Activated CD4-positive, alpha-beta T cell treated with anti-CD3 and anti-CD28 coated beads, Interleukin-2, amount 50 U/mL, for 24 hours (primary cell): ENCODE results near the gene KRTAP10-5.
"Not testable (repeated sequence)": the region's sequence is repeated elsewhere in the genome, so short reads cannot be mapped to it uniquely, and the experiment has no call there.

Source experiments
- DNase-seq, 2 donors: peaks; one replicate each; pipeline ENCODE4 v3.0.0-alpha.2; 2020; ENCODE audit warnings: low read depth in 1 of 2, low spot score in 1 of 2

The KRTAP10-5 gene

DNA sequence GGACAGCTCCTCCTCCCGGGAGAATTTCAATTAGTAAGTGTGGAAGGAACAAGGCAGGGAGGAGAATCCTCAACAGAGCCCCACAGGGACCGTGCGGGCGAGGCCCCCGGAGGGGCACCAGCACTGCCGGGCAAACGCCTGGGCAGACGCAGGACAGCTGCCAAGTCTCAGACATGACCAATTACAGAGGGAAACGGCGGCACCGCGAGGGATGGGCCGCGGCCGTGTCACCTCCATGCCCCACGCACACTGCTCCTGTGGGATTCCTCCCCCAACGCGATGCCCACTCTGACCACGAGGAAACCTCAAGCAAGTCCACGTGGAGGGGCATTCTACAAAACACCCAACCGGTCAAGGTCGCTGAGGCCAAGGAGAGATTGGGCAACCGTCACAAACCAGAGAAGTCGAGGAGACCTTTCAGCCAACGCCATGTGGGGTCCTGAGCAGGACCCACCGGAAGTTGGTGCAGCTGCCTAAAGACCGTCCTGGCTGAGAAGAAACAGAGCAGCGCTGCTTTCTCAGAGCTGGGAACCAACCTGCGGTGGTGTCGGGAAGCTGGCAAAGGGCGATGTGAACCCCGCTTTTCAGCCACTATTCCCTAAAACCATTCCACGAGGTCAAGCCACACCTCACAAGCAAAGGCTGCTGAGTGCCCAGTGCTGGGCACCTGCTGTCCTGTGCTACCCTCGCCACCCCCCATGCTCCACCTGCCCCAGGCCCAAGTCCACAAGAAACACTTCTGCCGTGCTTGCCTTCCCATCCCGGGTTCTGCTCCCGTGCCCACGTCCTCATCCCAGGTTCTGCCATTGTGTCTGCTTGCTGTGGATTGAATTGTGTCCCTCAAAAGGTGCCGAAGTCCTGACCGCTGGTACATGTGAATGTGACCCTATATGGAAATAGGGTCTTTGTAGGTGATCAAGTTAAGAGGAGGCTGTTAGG lies 8.3 kb downstream of the KRTAP10-5 start:
- no peak for DNase-seq

GRCh38 chr21:44571296-44571695 lies 9.1 kb downstream of the KRTAP10-5 start:
- DNase-seq, result no peak

DNA sequence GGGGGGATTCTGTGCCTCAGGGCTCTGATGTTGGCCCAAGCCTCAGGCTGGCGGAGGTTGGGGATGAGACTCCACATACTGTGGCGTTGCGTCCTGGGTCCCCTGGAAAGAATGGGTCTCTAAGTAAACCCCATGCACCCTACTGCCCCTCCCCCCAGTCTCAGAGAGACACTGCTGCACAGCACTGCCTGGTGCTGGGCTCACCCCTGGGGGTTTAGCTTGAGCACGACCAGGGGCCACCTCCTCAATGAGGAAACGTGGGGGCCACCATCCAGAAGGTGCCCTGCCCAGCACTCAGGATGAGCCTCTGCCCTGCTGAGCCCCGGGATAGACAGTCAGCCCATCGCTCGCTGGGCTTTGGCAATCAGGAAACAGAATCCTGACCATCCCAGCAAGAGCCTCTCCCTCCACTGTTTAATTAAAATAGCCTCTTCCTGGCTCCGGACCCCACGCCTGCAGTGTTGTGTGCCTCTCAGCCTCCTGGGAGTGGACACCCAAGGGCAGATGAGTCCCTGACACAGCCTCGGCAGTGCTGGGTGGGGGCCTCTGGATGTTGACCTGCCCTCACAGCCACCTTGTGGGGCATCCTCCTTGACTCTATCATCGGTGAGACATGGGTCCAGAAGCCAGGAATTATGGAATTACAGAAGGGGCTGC lies 10.4 kb downstream of the KRTAP10-5 start:
- DNase-seq, result no peak

DNA sequence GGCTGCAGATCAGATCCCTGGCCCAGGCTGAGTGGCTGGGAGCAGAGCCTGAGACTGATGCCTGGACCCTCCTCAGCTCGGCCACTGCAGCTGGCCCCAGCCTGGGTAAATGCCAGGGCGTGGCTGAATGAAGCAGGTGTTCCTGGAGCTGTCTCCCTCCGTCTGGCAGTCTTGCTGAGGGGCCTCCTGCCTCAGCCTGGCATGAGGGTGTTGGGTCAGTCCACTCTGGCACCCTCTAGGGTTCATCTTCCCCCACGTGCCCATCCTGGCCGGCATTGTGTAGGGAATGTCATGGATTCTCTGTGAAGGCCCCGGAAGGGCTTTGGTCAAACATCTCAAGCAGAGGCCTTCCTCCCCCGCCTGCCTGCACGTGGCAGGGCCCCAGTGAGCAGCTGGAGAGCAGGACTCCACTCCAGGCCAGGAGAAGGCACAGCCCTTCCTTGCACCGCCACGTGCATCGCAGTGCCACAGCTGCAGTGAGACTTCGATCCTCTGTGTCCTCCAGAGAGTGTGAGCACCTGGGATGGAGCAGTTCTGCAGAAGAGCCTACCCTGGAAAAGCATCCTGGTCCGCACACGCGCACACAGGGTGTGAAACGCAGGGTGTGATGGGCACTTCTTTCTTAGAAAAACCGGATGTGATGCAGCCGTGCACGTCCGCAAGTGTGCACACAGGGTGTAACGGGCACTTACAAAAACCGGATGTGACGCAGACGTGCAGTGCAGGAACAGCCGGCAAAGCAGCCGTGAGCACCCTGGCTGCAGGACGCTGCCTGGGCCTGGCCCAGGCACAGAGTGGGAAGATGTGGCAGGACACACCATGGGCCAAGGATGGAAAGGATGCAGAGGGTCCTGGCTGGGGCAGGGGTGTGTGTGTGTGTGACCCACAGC lies 11.5 kb downstream of the KRTAP10-5 start:
- DNase-seq, result no peak

- no peak for DNase-seq
Observed at GRCh38 chr21:44568261-44568660, 12.1 kb downstream of the KRTAP10-5 start.

GRCh38 chr21:44567481-44568171 lies 12.8 kb downstream of the KRTAP10-5 start:
- DNase-seq, result no peak

DNA sequence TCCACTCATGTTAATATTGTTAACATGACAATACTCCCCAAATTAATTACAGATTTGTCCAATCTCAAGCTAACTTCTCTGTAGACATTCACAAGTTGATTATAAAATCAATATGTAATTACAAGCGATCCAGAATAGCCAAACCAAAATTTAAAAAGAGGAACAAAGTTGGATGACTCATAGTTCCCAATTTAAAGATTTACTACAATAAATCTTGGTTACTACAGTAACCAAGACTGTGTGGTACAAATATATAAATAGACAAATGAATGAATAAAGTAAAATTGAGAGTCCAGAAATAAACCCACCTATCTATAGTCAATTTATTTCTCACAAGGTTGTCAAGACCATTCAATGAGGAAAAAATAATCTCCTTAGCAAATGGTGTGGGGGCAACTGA lies 14.0 kb downstream of the KRTAP10-5 start:
- DNase-seq, result no peak

DNA sequence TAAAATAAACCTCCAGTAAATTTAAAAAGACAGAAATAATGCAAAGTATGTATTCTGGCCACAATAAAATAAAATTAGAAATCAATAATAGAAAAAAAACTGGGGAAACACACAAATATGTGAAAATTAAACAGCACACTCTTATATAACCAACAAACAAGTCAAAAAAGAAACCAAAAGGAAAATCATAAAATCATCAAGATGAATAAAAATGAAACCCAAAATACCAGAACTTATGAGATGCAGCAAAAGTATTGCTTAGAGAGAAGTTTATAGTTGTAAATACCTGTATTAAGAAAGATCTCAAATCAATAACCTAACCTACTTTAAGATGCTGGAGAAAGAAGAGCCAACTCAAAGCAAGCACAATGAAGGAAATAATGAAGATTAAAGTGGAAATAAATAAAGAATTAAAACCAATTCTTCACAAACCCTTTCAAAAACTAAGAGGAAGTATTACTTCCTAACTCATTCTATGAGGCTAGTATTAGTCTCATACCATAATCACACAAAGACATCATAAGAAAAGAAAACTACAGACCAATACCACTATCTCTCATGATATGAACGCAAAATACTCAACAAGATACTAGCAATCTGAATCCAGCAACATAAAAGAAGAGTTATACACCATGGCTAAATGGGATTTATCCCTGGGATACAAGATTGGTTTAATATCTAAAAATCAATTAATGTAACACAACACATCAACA lies 15.4 kb downstream of the KRTAP10-5 start:
- no peak for DNase-seq

DNA sequence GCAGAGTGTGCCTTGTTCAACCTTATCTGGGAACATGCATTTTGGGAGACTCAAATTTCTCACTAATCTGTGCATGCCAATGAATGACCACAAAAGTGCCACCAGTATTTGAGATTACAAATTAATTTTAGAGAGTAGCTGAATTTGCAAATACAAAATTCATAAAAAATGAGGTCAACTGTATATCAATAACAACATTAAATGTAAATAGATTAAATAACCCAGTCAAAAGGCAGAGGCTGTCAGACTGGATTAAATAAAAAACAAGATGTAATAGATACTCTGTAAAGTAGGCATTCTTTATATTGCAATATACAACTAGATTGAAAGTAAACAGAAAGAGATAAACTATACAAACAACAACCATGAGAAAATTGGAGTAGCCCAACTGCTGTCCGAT lies 16.3 kb downstream of the KRTAP10-5 start:
- DNase-seq, result no peak

DNA sequence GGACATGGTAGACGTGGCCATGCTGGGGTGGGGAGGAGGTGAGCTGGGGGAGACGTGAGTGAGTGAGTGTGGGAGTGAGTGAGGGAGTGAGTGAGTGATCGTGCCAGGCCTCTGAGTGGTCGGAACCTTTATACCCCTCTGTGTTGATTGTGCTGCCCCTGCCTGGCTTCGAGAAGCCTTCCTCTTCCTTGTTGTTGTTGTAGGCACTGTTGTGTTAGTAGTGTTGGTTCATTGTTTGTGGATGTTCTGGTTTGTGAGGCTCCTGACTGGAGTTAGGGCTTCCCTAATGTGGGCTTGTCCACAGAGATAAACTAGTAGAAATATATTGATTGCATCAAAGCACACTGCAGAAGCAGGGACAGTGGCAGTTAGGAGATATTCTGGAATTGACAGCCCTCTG lies 21.7 kb downstream of the KRTAP10-5 start, which contains the start of gene KRTAP10-3:
TSS of gene KRTAP10-3 (minus strand) at position 101 of the 400 bp plus-strand sequence. CDS start at position 21, 80 bp downstream.
- no peak for DNase-seq

DNA sequence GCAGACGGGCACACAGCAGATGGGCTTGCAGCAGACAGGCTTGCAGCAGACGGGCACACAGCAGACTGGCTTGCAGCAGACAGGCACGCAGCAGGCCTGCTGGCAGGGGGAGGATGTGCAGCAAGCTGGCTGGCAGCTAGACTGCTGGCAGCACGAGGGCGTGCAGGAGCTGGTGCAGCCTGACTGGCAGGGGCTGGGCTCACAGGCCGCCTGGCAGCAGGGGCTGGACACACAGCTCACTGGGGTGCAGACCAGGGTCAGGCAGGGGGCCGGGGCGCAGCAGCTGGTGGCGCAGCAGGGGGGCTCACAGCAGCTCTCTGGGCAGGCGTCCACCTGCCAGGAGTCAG lies 22.1 kb downstream of the KRTAP10-5 start:
- not testable (repeated sequence) for DNase-seq

DNA sequence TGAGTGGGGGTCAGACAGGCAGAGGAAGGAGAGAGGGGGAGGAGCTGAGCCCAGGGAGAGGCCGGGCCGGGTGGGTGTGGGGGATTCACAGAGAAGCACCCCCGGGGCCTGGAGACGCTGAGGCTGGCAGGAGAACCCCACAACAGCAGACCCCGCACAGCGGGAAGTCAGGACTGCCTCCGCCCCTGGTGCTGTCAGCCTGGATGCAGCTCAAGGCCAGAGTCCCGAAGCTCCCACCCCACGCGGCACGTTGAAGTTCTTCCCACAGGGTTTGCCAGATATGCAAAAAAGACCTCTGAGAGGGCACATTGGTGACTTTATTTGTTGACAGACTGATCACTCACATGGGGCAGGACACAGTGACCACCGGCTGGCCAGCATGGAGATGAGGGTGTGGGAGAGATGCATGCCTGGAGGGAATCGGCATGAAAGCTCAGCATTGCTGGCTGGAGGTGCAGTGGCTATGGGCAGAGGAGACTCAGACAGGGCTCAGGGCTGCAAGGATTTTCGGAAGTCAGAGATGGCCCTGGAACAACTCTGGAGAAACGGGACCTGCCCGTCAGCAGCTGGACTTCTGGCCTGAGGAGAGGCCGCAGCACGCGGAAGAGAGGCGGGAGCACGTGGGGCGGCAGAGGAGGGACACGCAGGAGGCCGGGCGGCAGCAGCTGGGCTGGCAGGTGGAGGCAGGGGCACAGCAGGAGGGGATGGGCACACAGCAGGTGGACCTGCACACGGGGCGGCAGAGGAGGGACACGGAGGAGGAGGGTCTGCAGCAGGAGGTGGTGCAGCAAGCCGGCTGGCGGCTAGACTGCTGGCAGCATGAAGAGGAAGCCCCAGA lies 22.7 kb downstream of the KRTAP10-5 start:
- no peak for DNase-seq

- DNase-seq, result no peak
Observed at GRCh38 chr21:44556879-44557278, 23.5 kb downstream of the KRTAP10-5 start.

DNA sequence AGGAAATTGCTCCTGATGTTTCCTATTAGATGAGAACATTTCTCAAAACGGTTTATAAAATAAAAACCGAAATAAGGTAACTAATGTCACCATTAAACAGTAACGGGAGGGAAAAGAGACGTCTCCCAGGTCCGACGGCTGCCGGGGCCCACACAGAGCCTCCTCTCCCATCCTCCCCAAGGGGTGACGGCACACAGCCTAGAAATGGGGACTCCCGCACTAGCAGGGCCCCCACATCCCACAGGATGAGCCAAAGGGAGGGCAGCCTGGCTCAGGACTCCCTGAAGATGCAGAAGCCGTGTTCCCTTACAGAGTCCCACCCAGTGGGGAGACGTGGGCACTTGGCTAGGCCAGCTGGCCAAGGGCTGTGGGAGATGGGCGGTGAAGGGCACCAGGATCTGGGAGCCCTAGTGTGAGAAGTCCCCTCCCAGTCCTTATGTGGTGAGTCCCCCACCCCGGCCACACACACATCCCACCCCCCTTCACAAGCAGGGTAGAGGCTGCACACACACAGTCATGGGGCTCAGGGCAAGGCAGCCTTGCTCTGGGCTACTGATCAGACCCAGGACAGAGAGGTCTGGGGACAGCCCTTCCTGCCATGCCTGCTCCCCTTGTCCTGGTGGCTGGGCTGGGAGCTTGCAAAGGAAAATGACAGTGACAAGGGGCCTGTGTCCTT lies 25.1 kb downstream of the KRTAP10-5 start:
- DNase-seq, result no peak

- no peak for DNase-seq
Observed at GRCh38 chr21:44552681-44553080, 27.7 kb downstream of the KRTAP10-5 start.

DNA sequence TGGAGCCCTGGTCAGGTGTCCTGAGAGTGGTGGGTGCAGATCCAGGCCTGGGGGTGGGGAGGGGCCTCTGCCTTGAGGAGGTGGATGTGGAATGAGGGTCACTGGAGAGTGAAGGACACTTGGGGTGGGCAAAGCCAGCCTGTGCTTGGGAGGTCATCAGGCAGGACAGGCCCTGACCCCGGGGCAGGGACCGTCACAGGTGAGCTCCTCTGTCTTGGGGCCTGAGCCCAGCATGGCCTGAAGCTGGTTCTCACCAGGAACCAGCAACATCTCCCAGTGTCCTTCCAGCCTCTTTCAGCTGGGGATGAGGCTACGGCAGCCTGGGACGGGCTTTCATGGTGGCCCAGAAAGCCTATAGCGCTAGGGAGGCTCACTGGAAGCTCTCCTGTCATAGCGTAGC lies 28.3 kb downstream of the KRTAP10-5 start:
- no peak for DNase-seq

- DNase-seq, result no peak
Observed at GRCh38 chr21:44551340-44551961, 29.0 kb downstream of the KRTAP10-5 start, which contains the start of gene KRTAP10-2. TSS of gene KRTAP10-2 (minus strand) at chr21:44551505. CDS start at chr21:44551458, 47 bp downstream.

- no peak for DNase-seq
Observed at GRCh38 chr21:44550807-44551206, 29.6 kb downstream of the KRTAP10-5 start.
